ENCODE data around the gene DEDD.

DNA sequence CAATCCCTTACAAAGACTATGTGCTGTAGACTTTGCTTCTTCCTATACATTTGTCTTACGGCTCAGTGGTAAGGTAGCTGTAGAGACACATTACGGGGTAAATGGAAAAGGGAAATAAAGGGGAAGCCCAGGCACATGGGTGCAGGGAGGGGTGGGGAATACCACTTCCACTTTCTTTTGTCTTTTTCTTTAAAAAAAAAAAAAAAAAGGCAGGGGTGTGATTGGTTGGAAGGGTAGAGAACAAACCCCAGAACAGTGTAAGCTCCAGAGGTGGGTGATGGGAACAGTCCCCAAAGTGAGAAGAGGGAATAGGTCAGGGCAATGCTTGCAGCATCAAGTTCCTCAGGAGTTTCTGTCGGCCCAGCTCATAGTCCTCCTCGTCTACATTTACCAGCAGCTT is 10.6 kb downstream of the DEDD start:
- no peak for TF ChIP-seq POLR2AphosphoS5 (IDR thresholded peaks at IDR 0.05; ENCODE audit: low read depth, low read length)
- no peak for TF ChIP-seq TAF1 (IDR thresholded peaks at IDR 0.05; ENCODE audit: borderline replicate concordance, insufficient read depth, low read length)

All from PFSK-1 (cell line).